Brain pericyte (primary cell): ENCODE data around the gene AKAP10.
"Not testable (repeated sequence)": the region's sequence is repeated elsewhere in the genome, so short reads cannot be mapped to it uniquely, and the experiment has no call there.

ENCODE experiments used
- DNase-seq: peaks from one replicate; pipeline ENCODE4 v3.0.0-alpha.2; 2012; ENCODE audit warnings: low read depth, low spot score

Gene AKAP10

DNA sequence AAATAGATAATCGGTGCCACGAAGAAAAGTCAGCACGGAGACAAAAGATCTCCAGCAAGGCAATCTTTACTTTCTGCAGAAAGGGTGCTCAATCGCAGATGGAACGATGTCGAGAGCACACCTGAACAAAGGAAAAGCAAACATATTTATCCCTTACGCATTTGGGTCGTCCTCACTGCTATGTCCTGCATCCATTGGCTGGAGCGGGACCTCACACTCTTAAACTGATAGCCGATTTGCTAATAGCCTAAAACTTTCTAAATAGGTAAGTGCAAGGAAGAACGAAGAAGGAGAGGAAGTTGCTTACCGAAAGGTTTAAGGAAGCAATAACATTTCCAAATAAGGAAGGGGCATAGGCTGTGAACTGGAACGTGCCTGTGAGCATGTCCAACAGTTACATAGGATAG lies 1.2 kb upstream of the AKAP10 start:
- DNase-seq, result no peak

DNA sequence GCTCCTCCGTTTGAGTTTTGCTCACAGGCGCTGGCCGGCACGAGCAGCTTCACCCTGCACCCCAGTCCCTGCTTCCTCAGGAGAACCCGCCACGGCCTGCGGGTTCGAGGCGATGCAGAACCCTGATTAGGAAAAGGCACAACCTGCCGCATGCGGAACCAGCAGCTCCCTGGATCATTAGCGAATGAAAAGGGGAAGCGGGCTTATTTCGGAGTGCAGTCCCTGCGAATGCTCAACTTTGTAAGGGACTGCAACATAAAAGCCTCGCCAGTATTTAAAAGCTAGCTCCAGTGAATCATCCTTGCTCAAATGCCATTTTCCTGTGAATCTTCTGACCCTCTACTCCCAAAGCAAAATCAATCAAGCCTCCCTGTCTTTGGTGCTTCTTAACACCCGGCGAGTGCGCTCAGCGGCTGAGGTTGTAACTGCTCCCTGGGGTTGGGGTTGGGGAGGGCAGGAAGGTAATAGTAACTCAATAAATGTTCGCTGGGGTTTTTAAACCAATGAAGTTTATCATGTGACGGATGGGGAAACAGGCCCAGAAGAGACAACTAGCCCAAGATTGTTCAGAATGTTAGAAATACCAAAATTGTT lies 678 bp upstream of the AKAP10 start:
- no peak for DNase-seq

DNA sequence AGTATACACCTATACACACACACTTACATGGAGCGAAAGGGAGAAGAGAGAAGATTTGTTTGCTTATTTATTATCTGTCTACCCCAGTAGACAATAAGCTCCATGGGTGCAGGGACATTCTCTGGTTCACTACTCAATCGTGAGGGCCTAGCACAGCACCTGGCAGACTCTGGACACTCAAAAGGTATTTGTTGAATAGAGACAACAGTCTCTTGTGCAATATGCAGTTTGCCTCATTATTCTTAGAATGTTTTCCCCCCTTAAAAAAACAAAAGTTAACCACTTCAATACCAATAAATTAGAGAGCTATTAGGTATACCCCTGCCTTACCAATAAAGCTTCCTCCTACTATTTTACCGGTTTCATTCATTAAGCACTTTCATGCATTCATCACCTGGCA lies 2.0 kb downstream of the AKAP10 start:
- no peak for DNase-seq

DNA sequence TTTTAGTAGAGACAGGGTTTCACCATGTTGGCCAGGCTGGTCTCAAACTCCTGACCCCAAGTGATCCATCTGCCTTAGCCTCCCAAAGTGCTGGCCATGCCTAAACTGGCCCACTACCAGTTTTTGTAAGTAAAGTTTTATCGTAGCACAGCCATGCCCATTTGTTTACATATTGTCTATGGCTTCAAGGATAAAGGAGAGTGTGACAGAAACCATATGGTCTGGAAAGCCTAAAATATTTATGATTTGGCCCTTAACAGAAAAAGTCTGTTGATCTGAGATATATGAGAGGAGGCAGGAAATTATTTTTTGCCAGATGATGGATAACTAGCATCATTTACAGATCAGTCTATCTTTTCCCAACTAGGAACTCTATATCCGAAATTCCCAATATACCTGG lies 4.5 kb downstream of the AKAP10 start:
- DNase-seq, result no peak

DNA sequence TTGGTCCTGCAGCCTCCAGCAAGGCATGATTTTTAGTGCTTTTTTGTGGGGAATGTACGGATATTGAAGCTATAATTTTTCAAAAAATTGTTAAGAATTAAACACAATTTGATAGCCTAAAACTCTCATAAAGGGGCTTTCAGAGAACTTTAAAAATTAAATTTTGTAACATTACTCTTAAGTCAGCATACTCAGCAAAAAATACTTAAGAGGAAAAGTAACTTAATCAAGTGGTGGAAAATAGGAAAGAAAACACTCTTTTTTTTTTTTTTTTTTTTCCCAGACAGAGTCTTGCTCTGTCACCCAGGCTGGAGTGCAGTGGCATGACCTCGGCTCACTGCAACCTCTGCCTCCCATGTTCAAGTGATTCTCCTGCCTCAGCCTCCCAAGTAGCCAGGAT lies 14.7 kb downstream of the AKAP10 start:
- DNase-seq, result not testable (repeated sequence)

DNA sequence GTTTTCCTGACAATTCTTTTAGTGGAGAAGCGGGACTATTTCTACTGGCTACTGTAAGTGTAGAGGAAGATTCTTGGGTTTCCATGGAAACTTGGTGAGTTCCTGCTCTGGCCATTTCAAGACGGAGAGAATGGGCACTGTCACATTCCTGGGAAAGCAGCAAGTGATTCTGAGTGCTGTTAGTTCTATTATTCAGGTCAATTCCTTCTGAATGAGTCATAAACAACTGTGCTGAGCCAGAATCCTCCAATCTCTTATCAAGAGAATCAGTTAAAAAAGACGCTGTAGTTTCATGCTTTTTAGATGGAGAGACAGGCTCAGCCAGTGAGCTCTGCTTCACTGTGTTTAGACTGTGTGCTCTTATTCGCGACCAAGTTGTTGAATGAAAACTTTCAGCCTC lies 19.6 kb downstream of the AKAP10 start:
- DNase-seq, result no peak

DNA sequence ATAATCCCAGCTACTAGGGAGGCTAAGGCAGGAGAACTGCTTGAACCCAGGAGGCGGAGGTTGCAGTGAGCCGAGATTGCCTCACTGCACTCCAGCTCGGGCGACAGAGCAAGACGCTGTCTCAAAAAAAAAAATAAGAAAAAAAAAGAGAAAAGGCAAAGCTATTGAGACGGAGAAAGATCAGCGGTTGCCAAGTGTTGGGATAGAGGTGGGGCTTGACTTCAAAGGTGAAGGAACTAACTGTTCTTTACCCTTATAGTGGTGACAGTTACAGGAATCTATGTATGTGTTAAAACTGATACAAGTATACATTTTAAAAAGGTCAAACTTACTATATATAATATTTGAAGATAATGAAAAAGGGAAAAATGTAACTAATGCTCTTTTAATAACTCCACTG lies 22.5 kb downstream of the AKAP10 start:
- DNase-seq, result no peak

DNA sequence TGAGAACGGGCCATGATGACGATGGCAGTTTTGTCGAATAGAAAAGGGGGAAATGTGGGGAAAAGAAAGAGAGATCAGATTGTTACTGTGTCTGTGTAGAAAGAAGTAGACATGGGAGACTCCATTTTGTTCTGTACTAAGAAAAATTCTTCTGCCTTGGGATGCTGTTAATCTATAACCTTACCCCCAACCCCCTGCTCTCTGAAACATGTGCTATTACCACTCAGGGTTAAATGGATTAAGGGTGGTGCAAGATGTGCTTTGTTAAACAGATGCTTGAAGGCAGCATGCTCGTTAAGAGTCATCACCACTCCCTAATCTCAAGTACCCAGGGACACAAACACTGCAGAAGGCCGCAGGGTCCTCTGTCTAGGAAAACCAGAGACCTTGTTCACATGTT lies 26.2 kb downstream of the AKAP10 start:
- not testable (repeated sequence) for DNase-seq

DNA sequence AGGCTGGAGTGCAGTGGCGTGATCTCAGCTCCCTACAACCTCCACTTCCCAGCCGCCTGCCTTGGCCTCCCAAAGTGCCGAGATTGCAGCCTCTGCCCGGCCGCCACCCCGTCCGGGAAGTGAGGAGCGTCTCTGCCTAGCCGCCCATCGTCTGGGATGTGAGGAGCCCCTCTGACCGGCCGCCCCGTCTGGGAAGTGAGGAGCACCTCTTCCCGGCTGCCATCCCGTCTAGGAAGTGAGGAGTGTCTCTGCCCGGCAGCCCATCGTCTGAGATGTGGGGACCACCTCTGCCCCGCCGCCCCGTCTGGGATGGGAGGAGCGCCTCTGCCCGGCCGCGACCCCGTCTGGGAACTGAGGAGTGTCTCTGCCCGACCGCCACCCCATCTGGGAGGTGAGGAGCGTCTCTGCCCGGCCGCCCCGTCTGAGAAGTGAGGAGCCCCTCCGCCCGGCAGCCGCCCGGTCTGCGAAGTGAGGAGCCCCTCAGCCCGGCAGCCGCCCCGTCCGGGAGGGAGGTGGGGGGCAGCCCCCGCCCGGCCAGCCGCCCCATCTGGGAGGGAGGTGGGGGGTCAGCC lies 26.9 kb downstream of the AKAP10 start:
- DNase-seq, result not testable (repeated sequence)

DNA sequence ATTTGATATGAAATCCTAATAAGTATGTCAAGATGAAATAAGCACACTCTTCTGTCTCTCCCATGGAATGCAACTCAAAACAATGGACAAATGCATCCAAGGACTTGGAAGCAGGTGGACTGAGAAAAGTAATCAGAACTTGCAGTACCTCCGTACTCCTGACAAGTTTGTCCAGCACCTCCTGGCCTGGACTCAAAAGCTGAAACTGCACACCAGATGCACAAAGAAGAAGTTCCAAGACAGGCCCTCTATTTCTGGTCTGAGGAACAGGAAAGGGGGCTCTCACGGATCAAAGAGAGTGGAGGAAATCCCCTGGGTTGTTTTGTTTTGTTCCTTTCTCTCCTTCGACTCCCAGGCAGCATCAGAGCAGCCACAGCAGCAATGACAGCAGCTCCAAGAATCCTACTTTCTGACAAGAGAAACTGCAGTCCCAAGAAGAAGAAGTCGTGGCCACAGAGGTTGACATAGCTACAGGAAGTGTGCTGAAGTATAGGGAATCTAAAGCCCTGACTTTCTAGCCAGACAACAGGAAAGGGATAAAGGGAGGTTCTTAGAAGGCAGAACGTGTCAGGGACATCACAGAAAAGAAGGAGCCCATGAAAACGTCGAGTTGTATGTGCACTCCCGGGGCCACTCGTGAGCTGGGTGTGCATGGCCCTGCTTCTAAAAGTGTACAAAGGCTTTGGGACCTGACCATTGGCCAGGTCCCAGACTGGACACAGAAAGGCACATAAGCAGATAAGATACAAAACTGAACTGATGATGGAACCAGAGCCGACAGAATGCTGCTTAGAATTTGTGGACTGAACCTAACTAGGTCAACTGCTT lies 29.3 kb downstream of the AKAP10 start:
- no peak for DNase-seq

DNA sequence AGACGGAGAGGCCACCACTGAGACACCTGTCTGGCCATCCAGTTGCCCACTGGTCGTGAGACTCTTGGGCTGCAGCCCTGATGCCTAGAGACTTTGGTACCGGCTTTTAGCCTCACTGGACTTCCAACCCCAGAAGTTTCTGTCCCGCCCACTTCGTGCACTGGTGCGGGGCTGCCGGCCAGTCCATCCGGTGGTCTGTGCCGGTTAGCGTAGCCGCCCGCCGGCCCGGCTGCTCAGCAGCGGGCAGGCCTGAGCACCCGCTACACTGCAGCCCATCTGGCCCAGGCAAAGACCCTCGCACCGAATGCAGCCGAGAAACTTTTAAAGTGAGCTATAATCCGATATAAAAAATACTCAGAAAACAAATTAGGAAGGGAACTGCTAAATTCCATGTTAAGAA lies 30.7 kb downstream of the AKAP10 start:
- DNase-seq, result no peak

DNA sequence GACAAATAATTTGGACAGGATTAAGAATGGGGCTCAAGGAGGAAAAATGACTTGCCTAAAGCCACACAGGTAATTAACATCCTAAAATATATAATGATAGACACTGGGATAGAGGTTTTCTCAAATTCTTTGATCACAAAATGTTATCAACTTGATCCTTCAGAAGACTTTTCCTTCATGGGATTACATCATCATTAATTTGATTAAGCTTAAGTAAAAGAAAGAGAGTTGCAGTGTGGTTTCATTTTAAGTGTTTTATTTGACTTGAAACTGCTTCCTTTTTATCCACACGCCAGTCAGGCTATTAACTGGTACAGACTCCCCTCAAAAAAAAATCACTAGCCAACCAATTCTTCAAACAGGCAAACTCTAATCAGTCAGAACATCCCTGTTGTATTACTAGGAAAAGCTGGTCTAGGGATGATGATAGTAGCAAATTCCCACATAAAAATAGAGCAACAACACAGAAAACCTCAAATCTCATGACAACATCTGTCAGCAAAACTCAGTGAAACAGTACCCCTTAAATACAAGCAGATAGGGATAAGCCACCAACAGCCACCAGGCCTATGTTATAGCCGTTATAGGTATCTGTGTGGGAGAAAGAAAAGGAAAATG lies 32.5 kb downstream of the AKAP10 start:
- DNase-seq, result no peak

DNA sequence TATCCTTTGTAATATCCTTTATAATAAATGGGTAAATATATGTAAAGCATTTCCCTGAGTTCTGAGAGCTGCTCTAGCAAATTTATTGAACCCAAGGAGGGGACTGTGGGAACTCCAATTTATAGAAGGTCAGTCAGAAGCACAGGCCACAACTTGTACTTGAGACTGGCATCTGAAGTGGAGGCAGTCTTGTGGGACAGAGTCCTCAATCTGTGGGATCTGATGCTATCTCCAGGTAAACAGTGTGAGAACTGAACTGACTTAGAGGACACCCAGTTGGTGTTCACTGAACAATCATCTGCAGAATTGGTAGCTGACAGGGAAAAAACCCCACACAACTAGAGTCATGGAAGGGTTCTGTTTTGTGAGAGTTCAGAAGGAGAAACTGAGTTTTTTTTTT lies 34.0 kb downstream of the AKAP10 start:
- DNase-seq, result no peak

DNA sequence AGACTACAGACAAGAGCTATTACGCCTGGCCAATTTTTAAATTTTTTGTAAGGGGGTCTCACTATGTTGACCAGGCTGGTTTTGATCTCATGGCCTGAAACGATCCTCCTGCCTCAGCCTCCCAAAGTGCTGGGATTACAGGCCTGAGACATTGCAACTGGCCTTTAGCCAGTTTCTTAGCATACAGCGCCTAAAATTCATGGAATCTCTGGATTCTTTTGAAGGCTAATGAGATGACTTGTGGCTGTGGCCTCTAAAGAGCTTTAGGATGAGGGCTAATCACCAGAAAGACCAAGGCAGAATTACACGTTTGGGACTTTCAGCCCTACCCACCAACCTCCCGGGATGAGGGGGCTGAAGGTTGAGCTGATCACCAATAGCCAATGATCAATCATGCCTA lies 34.6 kb downstream of the AKAP10 start:
- DNase-seq, result no peak

DNA sequence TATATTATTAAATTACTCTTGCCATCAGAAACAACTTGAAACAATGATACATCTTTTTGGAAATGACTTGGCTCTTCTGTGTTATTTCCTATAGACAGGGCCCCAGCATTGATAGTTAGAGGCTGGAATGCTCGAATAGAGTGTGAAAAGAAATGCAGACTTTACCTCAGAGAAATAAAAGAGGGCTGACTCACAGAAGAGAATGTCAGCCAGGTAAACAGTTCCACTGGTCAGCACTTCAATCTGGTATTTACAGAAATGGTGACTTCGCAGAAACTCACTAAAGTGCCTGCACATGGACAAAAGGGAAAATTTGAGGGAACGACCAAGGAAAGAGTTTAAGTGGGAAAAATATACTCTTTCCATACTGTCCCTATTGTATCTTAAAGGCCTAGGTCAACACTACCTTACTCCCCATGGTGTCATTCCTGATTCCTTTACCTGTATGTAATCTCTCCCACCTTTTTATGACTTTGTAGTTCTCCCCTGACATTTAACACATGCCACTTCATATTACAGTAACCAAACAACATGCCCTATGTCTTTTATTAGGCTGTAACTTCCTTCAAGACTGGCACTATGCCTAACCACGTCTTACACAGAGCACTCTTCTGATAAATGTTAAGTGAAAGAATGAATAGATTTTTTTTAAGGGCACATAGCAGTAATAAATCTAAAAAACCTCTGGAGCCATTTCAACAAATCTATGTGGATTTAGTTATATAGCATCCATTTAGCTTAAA lies 36.7 kb downstream of the AKAP10 start:
- no peak for DNase-seq

DNA sequence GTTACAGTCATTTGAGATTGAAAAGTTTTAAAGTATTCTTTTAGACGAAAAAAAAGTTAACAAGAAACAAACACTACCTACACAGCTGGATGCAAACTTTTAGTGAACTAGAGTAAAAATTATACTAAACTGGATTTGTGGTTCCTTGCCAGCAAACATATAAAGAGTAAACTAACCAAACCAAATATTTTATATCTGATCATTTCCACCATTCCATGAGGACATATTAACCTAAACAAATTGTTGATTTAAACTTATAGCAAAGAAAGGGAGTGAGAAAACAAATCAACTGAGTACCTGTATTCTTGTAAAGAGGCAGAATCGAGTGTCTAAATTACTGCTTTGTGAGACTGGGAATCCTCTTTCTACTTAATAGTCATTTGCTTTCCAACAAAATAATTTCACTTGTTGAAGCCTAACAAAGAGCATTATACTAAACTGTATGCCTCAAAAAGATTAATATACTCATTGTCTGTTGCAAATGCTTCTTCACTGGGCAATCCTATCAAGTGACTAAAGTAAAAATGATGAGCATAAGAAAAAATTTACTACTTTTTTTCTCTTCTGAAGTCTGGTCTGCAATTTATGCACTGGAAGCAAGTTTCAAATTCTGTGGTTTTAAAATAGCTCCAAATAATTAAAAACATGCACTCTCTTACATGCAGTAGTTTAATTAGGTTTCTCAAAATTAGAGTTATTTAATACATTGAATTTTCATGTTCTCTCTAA lies 37.5 kb downstream of the AKAP10 start:
- DNase-seq, result no peak

DNA sequence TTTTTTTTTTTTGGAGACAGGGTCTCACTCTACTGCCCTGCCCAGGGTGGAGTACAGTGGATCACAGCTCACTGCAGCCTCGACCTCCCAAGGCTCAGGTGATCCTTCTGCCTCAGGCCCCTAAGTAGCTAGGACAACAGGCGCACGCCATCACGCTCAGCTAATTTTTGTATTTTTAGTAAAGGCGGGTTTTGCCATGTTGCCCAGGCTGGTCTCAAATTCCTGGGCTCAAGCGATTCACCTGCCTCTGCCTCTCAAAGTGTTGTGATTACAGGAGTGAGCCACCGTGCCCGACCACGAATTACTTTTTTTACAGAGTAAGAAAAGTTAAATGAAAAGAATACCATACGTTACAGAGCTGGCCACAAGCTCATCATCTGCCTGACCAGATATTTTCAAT lies 38.9 kb downstream of the AKAP10 start:
- no peak for DNase-seq

DNA sequence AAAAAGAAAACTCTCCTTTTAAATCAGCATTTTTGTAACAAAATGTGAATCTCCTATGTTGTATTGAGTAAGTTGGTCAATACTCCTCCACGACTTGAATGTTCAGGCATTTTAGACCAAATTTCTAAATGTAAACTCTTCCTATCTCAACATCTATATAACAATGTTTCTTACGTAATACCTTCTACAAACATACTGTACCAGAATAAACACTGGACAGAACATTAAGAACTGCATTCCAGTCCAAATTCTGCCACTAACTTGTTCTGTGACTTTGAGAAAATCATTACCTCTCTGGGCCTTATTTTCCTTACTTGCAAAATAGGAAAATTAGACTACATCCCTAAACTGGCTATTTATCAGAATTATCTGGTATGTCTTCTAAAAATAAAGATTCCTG lies 40.1 kb downstream of the AKAP10 start:
- DNase-seq, result no peak

DNA sequence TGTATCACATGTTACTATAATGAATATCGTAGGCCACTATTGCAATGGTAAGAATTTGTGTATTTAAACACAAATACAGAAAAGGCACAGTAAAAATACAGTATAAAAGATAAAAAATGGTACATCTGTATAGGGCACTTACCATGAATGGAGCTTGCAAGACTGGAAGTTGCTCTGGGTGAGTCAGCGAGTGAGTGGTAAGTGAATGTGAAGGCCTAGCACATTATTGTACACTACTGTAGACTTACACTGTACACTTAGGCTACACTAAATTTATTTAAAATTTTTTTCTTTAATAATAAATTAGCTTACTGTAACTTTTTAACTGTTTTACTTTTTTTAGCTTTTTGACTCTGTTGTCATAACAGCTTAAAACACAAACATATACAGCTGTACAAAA lies 42.5 kb downstream of the AKAP10 start:
- no peak for DNase-seq

DNA sequence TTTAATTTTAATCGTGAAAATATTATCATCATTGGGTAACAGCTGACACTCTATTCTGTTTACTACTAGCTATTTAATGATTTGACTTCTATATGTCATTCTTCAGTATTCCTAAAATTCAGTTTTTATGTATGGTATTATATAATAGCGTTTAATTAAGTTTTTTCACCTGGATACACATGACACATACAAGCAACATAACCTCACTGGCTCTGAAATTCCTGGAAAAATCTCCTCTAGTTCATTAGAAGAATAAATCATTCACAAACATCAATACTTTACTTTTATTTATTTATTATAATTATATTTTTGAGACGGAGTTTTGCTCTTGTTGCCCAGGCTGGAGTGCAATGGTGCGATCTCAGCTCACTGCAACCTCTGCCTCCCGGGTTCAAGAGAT lies 44.0 kb downstream of the AKAP10 start:
- no peak for DNase-seq

DNA sequence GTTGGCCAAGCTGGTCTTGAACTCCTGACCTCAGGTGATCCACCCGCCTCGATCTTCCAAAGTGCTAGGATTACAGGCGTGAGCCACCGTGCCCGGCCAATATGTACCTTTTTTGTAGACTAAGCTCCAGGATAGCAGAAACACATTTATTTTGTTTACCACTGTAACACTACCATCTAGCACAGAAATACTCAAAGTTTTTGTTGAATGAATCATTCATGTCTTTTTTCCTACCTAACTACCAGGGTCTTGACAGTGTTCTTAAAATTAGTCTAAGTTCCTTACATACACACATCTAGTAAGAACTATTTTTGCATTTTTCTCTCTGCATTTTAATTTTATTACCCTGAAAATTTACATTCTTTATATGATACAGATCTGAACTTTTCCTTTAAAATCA lies 44.4 kb downstream of the AKAP10 start:
- no peak for DNase-seq
